Limb (tissue), 2 donors: ENCODE measurements around the gene A1BG.

ENCODE experiments used
- DNase-seq, 2 donors: peaks; one replicate each; pipeline ENCODE4 v3.0.0-alpha.2; 2016; ENCODE audit errors: extremely low spot score in 2 of 2

Gene A1BG, protein sequence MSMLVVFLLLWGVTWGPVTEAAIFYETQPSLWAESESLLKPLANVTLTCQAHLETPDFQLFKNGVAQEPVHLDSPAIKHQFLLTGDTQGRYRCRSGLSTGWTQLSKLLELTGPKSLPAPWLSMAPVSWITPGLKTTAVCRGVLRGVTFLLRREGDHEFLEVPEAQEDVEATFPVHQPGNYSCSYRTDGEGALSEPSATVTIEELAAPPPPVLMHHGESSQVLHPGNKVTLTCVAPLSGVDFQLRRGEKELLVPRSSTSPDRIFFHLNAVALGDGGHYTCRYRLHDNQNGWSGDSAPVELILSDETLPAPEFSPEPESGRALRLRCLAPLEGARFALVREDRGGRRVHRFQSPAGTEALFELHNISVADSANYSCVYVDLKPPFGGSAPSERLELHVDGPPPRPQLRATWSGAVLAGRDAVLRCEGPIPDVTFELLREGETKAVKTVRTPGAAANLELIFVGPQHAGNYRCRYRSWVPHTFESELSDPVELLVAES

DNA sequence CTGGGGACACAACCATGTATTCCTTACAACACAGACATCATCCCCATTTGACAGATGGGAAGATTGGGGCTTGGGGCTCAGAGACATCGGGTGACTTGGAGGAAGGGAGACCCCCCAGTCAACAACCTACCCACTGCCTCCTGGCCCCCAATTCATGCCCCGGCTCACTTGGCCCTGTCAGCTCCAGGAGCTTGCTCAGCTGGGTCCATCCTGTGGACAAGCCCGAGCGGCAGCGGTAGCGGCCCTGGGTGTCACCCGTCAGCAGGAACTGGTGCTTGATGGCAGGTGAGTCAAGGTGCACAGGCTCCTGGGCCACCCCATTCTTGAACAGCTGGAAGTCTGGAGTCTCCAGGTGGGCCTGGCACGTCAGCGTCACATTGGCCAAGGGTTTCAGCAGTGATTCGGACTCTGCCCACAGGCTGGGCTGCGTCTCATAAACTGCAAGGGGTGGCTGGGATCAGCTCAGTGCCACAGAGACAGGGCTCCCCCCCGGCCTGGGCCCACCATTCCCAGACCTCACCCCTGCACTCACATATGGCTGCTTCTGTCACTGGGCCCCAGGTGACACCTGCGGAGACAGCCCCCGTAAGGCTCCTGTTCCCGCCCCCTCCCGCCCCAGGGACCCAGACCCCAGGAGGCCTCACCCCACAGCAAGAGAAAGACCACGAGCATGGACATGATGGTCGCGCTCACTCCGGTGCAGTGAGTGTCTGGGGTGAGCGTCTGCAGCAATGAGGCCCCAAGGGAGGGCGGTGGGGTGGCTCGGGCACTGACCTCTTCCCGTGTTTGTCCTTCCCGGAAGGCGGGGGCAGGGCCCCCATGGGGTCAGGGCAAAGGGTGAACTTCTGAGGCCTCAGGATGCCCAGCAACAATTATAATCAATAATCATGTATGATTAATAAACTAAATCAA lies at the start of gene A1BG:
TSS of gene A1BG (minus strand) at position 733 of the 912 bp plus-strand sequence. CDS start at position 678, 55 bp downstream.
- no peak for DNase-seq

DNA sequence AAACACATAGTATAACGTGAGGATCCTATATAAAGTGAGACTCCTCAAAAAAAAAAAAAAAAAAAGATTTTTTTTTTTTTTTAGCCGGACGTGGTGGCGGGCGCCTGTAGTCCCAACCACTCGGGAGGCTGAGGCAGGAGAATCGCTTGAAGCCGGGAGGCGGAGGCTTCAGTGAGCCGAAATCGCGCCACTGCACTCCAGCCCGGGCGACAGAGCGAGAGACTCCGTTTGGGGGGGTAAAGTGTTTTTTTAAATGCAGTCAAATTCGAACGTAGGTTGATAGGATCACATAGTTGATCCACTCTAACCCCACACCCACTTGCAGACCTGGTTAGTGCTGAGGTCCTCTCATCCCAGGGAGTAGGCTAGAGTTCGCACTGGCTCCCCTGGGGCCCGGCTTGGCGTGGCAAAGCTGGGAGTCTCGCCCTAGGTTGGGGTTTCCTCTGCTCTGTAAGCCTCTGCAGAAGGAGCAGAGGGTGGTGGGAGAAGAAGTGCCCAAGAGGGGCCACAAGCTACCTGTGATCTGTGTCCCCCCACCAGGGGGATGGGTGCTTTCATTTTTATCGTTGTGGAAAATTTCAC lies 48.6 kb upstream of the A1BG start:
- no peak for DNase-seq

DNA sequence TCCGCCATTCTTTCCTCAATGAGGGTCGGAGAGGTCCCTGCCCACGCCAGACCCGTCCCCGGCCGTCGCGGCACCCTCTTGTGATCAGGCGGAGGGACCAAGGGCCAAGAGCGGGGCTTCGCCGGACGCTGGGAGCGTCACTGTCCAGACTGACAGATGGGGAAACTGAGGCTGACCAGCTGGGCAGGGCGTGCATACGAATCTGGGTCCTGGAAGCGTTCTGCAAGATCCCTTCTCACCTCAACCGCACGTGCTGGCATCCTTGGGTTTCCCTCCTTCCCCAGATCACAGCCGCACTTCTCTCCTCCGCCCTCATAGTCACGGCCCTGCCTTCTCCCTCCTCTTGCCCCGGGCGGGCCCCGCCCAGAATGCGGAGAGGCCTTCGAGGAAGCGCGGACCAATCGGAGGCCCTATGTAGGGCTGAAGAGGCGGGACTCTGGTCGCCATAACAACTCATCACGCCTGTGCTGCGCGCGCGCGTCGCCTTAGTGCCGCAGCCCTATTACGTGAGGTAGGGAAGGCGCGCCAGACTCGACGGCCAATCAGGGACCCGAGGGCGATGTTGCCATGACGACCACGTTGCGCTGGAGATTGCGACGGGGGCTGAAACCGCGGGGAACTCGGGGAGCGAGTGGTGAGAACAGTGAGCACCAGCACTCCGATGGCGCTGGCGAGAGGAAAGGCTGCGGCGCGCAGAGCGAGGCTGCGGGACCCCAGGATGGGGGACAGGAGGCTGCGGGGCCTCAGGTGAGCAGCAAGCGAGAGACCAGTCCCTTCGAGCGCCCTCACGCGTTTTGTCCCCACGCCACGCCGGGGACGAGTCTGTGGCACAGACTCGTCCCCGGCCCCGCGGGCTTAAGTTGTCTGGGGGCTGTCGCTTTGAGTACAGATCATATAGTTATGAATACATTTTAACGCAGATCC lies 47.9 kb upstream of the A1BG start:
- peak; percentile 99 for DNase-seq

DNA sequence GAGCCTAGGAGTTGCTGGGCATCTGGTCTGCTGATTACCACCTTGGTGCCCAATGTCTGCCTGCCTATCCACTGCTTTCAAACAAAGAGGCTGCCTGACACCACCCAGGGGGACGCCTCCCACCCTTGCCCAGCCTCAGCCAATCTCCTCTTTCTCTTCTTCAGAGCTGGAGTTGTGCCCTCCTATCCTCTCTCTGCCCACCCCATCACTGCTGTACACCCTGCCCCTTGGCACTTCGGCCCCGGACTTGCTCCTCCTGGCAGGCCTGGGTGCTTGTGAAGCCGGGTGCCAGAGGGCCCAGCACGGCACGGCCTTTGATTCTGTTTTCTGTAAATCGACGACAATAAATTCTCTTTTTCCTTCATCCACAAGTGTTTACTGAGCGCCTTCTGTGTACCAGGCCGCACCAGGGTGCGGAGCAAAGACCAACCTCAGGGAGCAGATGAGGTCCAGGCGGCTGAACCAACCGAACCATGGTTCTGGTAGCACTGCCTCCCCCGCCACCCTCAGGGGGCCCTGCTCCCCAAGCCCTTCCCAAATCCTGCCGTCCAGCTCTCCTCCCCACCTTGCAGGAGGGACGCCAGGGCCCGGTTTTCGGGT lies 47.1 kb upstream of the A1BG start:
- no peak for DNase-seq

DNA sequence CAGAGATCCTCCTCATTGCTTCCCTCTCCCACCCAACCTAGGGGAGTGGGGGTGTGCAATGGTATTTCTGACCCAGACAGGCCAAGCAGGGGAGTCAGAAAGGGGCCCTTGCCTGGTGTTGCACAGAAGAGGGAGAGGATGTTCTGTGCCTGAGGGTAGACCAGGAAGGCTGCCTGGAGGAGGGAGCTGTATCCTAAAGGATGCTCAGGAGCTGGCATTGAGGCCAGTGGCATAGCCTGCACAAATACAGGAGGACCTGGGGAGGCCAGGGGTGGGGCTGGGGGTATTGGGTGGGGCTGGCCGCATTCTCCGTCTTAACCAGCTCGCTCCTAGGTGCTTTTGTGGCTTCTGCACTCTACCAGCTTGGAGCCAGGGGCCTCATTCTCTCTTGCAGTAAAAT lies 46.6 kb upstream of the A1BG start:
- DNase-seq: no peak

DNA sequence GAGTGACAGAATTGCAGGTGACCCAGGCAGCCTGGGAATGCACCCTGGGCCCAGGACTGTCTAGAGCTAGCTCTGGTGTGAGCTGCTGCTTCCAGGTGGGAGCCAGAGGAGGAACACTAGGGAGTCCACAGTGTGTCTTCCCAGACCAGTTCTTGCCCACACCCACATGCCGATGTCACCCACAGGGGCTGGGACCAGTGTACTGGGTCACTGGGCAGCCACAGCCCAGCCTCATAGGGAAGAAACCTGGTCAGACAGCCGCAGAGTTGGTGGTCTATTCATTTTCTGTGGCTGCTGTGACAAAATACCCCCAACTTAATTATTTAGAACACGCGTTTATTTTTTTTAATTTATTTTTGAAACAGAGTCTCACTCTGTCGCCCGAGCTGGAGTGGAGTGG lies 45.3 kb upstream of the A1BG start:
- no peak for DNase-seq

DNA sequence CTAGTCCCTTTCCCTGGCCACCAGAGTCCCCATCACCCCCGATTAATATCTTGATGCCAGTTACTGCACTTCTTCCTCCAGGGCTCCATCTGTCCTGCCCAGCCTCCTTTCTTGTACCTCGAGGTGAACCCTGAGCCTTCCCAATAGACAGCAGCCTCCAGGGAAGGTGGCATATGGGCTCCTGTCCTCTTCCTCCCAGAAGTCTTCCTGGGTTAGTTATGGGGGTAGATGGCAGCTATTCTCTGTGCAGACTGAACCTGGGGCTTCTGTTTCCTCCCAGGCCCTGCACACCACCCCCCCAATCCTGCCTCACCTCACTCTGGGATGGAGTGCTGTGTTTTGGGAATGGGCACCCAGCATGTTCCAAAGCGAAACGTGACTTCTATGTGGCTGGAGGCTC lies 44.8 kb upstream of the A1BG start:
- DNase-seq: no peak

DNA sequence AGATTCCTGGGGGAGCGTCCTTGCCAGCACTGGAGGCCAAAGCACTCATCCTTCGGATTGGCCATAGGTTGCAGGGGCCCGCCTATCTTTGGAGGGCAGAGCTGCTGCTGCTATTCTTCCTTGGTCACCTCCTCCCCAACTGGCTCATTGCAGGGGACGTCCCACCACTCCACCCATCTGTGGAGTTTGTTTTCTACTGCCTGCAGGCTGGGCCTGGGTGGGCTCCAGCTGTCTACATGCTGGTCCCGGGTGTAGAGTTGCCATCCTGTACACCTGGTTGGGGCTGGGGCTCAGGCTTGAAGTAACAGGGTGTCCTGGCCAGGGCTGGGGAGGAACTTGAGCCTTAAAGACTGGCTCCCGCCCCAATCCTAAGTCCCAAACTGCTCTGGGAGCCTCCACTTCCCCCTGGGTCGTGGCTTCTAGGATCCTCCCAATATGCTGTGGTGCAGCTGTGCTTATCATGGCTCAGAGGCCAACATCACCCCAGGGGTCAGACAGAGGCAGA lies 44.3 kb upstream of the A1BG start:
- DNase-seq: no peak

DNA sequence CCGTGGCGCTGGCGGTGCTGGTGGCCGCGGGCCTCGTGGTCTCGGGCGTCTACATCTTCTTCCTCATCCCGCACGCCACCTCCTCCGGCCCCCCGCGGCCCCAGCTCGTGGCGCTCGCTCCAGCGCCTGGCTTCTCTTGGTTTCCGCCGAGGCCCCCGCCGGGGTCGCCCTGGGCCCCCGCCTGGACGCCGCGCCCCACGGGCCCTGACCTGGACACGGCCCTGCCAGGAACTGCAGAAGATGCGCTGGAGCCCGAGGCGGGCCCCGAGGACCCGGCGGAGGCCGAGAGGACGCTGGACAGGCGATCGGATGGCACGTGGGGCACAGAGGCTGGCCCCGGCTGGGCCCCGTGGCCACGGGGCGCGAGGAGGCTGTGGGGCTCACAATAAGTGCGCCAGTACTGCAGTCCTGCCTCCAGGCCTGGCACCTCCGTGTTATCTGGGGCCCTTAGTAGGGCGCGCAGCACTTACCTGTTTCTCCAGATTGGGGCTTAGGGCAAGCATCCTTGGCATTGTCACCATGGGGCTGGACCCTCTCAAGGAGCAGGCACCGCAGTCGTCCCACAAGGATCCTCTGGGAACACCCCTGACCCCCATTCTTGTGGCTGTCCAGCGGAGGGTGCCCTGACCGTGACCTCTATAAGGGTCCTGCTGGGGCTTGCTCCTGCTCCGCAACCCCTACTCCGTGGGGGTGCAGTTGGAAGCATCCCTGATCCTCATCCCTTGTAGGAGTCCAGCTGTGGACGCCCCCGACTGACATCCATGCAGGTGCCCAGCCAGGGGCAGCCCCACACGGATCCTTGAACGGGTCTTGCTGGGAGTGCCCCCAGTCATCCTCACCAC lies 43.6 kb upstream of the A1BG start:
- DNase-seq: no peak

DNA sequence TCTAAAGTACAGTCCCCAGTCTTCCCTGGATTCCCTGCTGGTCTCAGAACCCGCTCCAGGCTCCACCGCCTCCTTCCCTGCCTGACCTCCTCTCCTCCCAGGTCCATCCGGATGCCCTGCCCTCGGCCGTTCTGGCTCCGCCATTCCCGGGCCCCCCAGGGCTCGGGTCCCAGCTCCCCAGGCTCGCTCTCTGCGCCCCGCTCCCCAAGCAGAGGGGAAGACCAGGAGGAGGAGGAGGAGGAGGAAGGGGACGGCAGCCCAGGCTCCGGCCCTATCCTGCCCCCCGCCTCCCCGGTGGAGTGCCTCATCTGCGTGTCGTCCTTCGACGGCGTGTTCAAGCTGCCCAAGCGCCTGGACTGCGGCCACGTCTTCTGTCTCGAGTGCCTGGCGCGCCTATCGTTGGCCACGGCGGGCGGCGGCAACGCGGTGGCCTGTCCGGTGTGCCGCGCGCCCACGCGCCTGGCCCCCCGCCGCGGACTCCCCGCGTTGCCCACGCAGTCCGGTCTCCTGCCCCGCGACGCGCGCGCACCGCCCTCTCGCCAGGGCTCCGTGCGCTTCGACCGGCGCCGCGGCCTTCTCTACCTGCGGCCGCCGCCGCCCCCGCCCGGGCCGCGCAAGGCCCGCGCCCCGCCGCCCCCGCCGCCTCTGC lies 42.8 kb upstream of the A1BG start:
- DNase-seq: peak in 1 of 2 donors; percentile 37

DNA sequence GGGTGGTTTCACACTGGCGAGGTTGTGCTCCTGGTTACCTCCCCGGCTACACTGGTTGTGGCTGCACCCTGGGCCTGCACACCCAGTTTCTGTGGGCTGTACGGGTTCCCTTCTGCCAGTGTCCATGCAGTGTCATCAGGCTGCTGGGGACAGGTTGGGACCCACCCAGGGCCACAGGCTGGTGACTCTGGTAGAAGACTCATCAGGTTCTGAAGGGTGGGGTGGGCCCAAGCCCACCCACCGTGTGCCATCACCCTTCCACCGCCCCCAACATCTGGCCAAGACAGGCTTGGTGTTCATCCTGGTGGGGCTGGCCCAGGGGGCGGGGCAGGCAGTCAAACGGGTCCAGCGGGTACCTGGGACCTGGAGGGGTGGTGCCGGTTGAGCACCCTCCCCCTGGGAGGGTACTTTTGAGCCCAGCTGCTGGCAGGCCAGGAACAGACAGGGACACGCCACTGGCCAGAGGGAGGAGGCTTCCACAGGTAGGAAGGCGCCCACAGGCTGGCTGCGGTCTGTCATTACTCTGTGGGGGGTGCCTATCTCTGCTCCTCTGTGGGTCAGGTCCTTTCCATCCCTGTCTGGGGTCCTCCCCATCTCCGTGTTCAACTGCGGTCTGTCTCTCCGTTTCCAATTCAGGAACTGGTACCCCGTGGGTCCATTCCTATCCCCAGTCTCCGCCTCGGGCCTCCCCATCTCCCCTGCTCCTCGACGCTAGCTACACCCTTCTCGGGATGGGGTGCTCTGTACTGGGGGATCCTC lies 42.1 kb upstream of the A1BG start, which contains the start of gene RNF225:
TSS of gene RNF225 (plus strand) at position 437 of the 759 bp plus-strand sequence. CDS start 434 bp downstream, outside the sequence.
- peak in 1 of 2 donors; percentile 42 for DNase-seq

DNA sequence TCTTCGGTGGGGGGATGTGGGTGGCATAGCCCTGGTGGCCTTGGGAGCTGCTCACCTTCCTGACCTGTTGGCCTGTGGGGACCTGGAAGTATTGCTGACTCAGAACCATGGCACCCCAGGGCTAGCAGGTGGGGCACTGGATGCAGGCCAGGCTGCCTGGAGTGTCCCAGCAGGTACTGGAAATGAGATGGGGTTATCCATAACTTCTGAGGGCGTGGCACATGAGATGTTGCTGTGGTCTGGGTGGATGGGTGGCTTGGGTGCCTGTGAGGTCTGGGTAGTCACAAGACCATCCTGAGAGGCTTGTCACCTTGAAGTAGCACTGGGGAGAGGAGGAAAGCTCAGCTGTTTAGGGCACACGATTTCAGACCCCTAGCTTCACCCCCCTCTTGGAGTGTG lies 41.5 kb upstream of the A1BG start:
- no peak for DNase-seq

DNA sequence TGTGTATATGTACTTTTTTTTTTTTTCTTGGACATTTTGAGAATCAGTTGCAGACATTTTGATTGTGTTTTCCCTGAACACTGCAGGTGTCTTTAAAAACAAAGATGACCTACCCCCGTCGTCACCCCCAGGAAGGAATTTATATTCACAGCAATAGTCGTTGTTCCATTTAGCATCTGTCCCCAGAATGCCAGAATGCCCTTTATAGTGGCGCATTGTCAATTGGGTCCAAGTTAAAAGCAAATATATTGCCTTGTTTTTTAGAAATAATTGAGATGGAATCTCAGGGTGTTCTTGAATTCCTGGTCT lies 40.4 kb upstream of the A1BG start:
- DNase-seq: no peak

DNA sequence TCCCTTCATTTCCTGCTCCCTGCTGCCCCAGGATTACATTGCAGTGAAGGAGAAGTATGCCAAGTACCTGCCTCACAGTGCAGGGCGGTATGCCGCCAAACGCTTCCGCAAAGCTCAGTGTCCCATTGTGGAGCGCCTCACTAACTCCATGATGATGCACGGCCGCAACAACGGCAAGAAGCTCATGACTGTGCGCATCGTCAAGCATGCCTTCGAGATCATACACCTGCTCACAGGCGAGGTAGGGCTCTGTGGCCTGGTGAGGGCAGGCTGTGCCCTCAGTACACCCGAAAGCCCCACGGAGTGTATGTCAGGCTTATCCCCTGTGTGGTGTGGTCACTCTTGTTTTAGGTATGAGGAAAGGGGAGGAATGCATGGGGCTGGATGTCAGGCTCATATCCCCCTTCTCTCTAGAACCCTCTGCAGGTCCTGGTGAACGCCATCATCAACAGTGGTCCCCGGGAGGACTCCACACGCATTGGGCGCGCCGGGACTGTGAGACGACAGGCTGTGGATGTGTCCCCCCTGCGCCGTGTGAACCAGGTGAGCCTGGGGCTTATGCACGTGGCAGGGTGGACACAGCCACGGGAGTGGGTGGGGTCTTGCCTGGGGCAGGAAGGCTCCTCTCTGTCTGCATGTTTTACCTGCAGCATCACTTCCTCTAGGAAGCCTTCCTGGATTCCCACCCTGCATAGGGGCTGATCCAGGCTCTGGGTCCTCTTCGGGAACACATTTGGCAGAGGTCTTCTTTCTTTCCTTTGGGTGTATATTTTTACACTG lies 39.8 kb upstream of the A1BG start:
- no peak for DNase-seq

DNA sequence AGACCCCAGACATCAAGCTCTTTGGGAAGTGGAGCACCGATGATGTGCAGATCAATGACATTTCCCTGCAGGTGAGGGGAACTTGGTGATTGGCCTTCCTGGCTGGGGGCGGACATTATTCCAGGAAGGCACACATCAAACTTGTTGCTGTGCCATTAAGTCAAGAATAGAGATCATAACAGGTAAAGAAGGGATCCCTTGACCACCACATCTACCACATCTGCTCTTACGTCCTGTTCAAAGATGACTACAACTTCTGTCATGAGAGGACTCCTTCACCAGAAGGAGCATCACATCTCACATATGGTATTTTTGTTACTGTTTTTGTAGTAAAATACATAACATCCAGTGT lies 34.9 kb upstream of the A1BG start:
- no peak for DNase-seq

DNA sequence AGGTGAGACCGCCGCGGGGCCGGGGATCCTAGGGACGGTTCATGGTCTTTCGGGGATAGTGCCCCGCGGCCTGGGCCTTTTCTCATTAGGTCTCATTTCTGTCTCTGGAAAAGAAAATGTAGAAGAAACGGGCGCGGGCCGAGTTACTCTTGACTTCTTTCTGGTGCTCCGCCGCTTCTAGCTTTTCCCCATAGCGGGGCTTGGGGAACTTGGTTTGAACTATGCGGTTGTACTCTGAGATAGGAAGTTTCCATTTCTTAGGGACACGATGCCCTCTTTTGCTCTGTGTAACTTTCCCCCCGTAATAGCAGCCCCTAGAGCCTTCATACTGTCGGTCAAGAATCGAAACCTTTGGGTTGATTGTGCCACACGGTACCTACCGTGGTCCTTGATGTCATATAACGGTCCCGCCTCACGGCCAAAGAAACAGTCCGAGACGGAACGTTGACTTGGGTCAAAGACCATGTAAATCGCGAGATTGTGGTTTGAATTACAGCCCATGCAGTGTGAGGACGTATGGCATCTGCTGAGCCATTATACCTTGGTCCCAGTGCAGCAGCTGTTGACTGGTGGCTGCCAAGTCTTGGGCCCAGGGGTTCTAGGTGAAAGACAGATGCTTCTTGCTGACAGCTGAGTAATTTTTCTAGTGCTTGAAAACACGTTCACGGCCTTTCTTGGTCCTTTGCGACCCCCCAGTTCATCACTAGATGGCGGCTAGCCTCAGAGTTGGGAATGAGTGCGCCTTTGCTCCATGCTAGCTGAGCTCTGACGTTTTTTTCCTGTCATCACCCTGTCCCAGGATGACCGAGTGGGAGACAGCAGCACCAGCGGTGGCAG lies 34.3 kb upstream of the A1BG start:
- DNase-seq: no peak
